ENCODE data around the gene COL5A3.

GRCh38 chr19:9953802-9954542 lies 56.3 kb downstream of the COL5A3 start:
- TF ChIP-seq CTCF (IDR thresholded peaks at IDR 0.05) (no peak), POLR2AphosphoS5 (IDR thresholded peaks at IDR 0.05; ENCODE audit: low read depth, low read length) (no peak), TCF7L2 (IDR thresholded peaks at IDR 0.05; ENCODE audit: low read depth, low read length) (no peak), SIN3A (IDR thresholded peaks at IDR 0.05; ENCODE audit: borderline replicate concordance, insufficient read depth, low read depth, low read length) (no peak)

Data from Panc1 (cell line).